Measurements from ENCODE around the gene AXDND1. TPM values are rescaled to one million over a fixed set of nuclear protein-coding genes. Genes with fewer than 3 reads are reported as not detected.

The AXDND1 gene
- polyA plus RNA-seq, 1 of the 3 experiments (the other 2 are of a cell fraction), result 0.16 TPM

DNA sequence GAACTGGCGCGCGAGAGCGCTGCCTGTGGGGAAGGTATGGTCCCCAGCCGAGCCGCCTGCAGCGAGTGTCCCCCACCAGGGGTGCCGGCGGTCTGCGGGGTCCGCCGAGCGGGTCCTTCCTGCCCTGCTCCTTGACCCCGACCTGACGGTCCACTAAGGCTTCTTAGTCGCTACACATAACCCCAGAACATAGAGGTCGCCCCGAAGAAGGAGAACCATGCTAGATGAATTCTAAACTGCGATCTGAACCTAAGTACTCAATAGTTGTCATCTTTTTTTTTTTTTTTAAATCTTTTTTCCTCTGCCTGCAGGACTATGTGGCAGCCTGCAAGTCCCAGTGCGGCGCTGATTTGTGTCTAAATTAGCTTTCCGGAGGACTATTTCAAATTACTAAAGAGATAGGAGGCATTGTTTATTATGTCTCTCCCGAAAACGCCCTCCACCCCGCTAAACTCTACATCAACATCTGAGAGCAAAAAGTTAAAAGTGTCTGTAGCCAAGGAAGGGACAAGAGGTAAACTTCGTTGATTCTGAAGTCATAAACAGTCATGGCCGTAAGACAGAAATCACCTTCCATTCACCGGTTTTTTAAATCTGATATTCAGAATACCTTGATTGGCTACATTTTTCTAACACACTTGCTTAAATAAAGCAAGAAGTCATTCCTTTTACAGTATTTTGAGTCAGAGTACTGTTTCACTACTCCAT, 476 bp downstream of the AXDND1 start:
- Histone ChIP-seq H3K9me3 (no peaks in the 10 kb centered on the region), H3K4me2 (peak overlapping the region; percentile 80), H3F3A (replicated peaks; ENCODE audit: insufficient read depth) (peaks cover 9% of the 10 kb centered on the region), H2AFZ (ENCODE audit: low read depth) (peak overlapping the region; percentile 100), H3K4me3 (ENCODE audit: low read depth in 2 of 2, low read length in 1 of 2) (peak overlapping the region; percentile 69), H3K4me1 (ENCODE audit: control insufficient read depth in 1 of 2, insufficient read depth in 2 of 2, low read depth in 1 of 2, low read length in 1 of 2) (0 out of 4 replicates have a peak, but pooled peaks cover 0 to 4% of the 10 kb centered on the region in 2 experiments), H3K36me3 (replicated peaks in 1 of 2; ENCODE audit: control insufficient read depth in 1 of 2, insufficient read depth in 2 of 2, low read length in 1 of 2) (no peaks in the 10 kb centered on the region), H4K20me1 (ENCODE audit: insufficient read depth) (no peaks in the 10 kb centered on the region), H3K9me2 (no peaks in the 10 kb centered on the region), H3K27me3 (ENCODE audit: insufficient read depth) (no peaks in the 10 kb centered on the region), H3K79me2 (ENCODE audit: insufficient read depth) (no peaks in the 10 kb centered on the region), H3K27ac (ENCODE audit: low read depth in 2 of 2, low read length in 1 of 2) (peak overlapping the region; percentile 91), H3K9ac (peak overlapping the region; percentile 91)
- ChIA-PET CTCF (interaction anchor here (0.7 to 1.2 kb wide), 3 partner anchors 115 to 1246 kb away, joined by 3 to 6 read pairs (median 4); no protein-coding TSS in a partner anchor), POLR2A (interaction anchor here (1.3 kb wide), 1 partner anchor 73 kb away, joined by 8 read pairs; the partner anchor contains the start of gene SOAT1)
- no peak for DNase-seq
- 18% methylated on average over 19 of the region's 28 CpGs for WGBS (ENCODE audit: low lambda C conversion rate)
- TF ChIP-seq TCF12 (IDR thresholded peaks at IDR 0.05) (no peak), POLR2AphosphoS5 (IDR thresholded peaks at IDR 0.05; ENCODE audit: low read depth, low read length) (no peak), FOSL2 (IDR thresholded peaks at IDR 0.05; ENCODE audit: borderline replicate concordance, low read depth) (no peak), GABPA (IDR thresholded peaks at IDR 0.05; ENCODE audit: low read depth) (no peak), SMC3 (IDR thresholded peaks at IDR 0.05; ENCODE audit: low read depth, low read length) (no peak), YY1 (IDR thresholded peaks at IDR 0.05; ENCODE audit: low read depth) (no peak)
- TF ChIP-seq, protein P1, sequence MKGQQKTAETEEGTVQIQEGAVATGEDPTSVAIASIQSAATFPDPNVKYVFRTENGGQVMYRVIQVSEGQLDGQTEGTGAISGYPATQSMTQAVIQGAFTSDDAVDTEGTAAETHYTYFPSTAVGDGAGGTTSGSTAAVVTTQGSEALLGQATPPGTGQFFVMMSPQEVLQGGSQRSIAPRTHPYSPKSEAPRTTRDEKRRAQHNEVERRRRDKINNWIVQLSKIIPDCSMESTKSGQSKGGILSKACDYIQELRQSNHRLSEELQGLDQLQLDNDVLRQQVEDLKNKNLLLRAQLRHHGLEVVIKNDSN (IDR thresholded peaks at IDR 0.05; ENCODE audit: borderline replicate concordance, low read depth), result no peak

DNA sequence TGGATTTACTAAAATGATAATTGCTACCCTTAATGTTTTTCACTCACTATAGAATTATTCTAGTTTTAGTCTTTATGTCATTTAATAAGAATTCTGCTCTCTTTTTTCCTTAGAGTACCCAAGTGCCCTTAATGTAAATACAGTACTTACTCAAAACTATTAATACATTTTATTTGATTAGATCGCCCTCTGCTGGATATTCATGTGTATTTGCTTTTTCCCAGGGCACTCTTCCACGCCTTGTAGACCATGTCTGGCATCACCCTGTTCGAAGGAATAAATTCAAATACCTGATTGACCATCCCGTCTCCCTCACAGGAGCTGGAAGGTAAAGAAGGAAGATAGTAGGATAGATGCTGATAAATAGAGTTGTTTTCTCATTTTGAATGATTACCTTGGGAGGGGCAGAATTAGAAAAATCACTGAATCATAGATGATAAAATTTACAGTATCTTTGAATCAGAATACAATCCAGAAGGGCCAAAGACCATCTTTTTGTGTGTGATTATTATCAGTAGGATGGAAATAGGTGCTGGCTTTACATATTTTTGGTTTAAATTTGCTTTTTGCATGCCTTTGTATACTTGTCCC, 4.1 kb downstream of the AXDND1 start:
- H2AFZ ChIP-seq (ENCODE audit: low read depth), result peak overlapping the region; percentile 5; the same call in 1 of the 2 replicates
- H3K4me2 ChIP-seq, result no peak overlapping the region
- H3K9me2 ChIP-seq, result no peaks in the 10 kb centered on the region
- H3K4me1 ChIP-seq (ENCODE audit: control insufficient read depth in 1 of 2, insufficient read depth in 2 of 2, low read depth in 1 of 2, low read length in 1 of 2), result 0 out of 4 replicates have a peak, but pooled peaks cover 0 to 4% of the 10 kb centered on the region in 2 experiments
- DNase-seq, result peak; percentile 63
- no peak overlapping the region for H3K9ac ChIP-seq
- TF ChIP-seq, protein P2, sequence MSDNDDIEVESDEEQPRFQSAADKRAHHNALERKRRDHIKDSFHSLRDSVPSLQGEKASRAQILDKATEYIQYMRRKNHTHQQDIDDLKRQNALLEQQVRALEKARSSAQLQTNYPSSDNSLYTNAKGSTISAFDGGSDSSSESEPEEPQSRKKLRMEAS (IDR thresholded peaks at IDR 0.05; ENCODE audit: low read depth), result 0 out of 2 replicates have a peak, but pooled peaks have one; percentile 32
- TF ChIP-seq, protein P3, sequence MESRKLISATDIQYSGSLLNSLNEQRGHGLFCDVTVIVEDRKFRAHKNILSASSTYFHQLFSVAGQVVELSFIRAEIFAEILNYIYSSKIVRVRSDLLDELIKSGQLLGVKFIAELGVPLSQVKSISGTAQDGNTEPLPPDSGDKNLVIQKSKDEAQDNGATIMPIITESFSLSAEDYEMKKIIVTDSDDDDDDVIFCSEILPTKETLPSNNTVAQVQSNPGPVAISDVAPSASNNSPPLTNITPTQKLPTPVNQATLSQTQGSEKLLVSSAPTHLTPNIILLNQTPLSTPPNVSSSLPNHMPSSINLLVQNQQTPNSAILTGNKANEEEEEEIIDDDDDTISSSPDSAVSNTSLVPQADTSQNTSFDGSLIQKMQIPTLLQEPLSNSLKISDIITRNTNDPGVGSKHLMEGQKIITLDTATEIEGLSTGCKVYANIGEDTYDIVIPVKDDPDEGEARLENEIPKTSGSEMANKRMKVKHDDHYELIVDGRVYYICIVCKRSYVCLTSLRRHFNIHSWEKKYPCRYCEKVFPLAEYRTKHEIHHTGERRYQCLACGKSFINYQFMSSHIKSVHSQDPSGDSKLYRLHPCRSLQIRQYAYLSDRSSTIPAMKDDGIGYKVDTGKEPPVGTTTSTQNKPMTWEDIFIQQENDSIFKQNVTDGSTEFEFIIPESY (IDR thresholded peaks at IDR 0.05; ENCODE audit: borderline replicate concordance, low read depth), result no peak
- TF ChIP-seq RAD21 (IDR thresholded peaks at IDR 0.05; ENCODE audit: low read length) (peak; percentile 85), SMC3 (IDR thresholded peaks at IDR 0.05; ENCODE audit: low read depth, low read length) (peak; percentile 79), TCF12 (IDR thresholded peaks at IDR 0.05) (no peak)
- TF ChIP-seq, protein P4, sequence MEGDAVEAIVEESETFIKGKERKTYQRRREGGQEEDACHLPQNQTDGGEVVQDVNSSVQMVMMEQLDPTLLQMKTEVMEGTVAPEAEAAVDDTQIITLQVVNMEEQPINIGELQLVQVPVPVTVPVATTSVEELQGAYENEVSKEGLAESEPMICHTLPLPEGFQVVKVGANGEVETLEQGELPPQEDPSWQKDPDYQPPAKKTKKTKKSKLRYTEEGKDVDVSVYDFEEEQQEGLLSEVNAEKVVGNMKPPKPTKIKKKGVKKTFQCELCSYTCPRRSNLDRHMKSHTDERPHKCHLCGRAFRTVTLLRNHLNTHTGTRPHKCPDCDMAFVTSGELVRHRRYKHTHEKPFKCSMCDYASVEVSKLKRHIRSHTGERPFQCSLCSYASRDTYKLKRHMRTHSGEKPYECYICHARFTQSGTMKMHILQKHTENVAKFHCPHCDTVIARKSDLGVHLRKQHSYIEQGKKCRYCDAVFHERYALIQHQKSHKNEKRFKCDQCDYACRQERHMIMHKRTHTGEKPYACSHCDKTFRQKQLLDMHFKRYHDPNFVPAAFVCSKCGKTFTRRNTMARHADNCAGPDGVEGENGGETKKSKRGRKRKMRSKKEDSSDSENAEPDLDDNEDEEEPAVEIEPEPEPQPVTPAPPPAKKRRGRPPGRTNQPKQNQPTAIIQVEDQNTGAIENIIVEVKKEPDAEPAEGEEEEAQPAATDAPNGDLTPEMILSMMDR (IDR thresholded peaks at IDR 0.05), result peak; percentile 79
- CTCF ChIA-PET, result interaction anchor here (0.6 to 5.8 kb wide), 31 partner anchors 12 to 841 kb away, joined by 3 to 63 read pairs (median 4); partner anchors contain the start of genes ABL2 and TOR3A
- no peaks in the 10 kb centered on the region for H3K27me3 ChIP-seq (ENCODE audit: insufficient read depth)
- no peak overlapping the region for H3K4me3 ChIP-seq (ENCODE audit: low read depth in 2 of 2, low read length in 1 of 2)
- POLR2A ChIA-PET, result no interaction called here
- no peaks in the 10 kb centered on the region for H3K36me3 ChIP-seq (replicated peaks in 1 of 2; ENCODE audit: control insufficient read depth in 1 of 2, insufficient read depth in 2 of 2, low read length in 1 of 2)
- no peaks in the 10 kb centered on the region for H3K79me2 ChIP-seq (ENCODE audit: insufficient read depth)
- no peaks in the 10 kb centered on the region for H3K9me3 ChIP-seq
- no peaks in the 10 kb centered on the region for H3F3A ChIP-seq (replicated peaks; ENCODE audit: insufficient read depth)
- H4K20me1 ChIP-seq (ENCODE audit: insufficient read depth), result no peaks in the 10 kb centered on the region
- no peak overlapping the region for H3K27ac ChIP-seq (ENCODE audit: low read depth in 2 of 2, low read length in 1 of 2)
- 3% methylated on average over 4 of the region's 4 CpGs for WGBS (ENCODE audit: low lambda C conversion rate)

Data from SK-N-SH (cell line).